ENCODE results near the gene NKTR.

The NKTR gene

DNA sequence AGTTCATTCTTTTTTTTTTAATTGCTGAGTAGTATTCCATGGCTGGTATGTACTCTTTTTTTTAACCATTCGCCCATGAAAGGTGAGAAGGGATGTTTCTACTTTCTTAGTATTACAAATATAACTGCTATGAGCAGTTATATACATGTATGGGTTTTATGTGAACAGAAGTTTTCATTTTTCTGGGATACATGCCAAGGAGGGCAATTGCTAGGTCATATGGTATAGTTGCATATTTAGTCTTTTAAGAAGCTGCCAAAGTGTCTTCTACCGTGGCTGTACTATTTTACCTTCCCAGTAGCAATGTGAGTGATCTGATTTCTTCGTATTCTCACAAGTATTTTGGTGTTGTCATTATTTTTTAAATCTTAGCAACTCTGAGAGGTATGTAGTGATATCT is 73.7 kb downstream of the NKTR start:
- Histone ChIP-seq H3K23ac (ENCODE audit: low read length) (no peak overlapping the region), H2BK15ac (replicated peaks; ENCODE audit: low read depth) (no peak overlapping the region), H3K4me1 (ENCODE audit: control insufficient read depth, low read depth, low read length) (no peaks in the 10 kb centered on the region), H3K36me3 (ENCODE audit: control insufficient read depth, insufficient read depth, low read length) (no peaks in the 10 kb centered on the region), H4K5ac (ENCODE audit: low read length) (no peak overlapping the region), H3K4me2 (ENCODE audit: low read length) (no peak overlapping the region), H2BK5ac (ENCODE audit: low read length) (no peak overlapping the region), H3K9ac (ENCODE audit: low read length) (no peak overlapping the region), H3K27ac (ENCODE audit: low read depth, low read length) (no peak overlapping the region), H2AK5ac (ENCODE audit: low read length) (no peak overlapping the region), H2BK120ac (ENCODE audit: low read depth, low read length) (no peak overlapping the region), H3K4ac (ENCODE audit: low read depth, low read length) (no peak overlapping the region), H3K27me3 (ENCODE audit: insufficient read depth, low read length, poor library complexity) (no peaks in the 10 kb centered on the region), H3K56ac (ENCODE audit: low read length) (no peak overlapping the region), H3K79me2 (ENCODE audit: control insufficient read depth, insufficient read depth, low read length) (no peaks in the 10 kb centered on the region), H3K4me3 (ENCODE audit: low read length) (no peak overlapping the region), H4K8ac (ENCODE audit: low read depth, low read length) (no peak overlapping the region), H3K18ac (ENCODE audit: low read length) (no peak overlapping the region), H3K79me1 (ENCODE audit: low read length) (no peaks in the 10 kb centered on the region)
- no peak for DNase-seq
- WGBS (ENCODE audit: extremely low coverage, insufficient coverage, low lambda C conversion rate) = no CpG with 5 or more reads among the region's 3 CpGs

DNA sequence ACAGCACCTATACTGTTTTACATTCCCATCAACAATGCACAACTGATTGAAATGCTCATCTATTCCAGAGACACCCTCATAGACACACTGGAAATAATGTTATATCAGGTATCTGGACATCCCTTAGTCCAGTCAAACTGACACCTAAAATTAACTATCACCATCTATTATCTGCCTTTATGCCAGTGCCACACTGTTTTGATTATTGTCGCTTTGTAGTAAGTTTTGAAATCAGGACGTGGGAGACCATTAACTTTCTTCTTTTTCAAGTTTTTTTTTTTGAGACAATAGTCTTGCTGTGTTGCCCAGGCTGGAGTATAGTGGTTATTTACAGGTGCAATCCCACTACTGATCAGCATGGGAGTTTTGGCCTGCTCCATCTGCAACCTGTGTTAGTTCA is 75.4 kb downstream of the NKTR start:
- Histone ChIP-seq H2AK5ac (ENCODE audit: low read length) (no peak overlapping the region), H3K4me1 (ENCODE audit: control insufficient read depth, low read depth, low read length) (no peaks in the 10 kb centered on the region), H3K56ac (ENCODE audit: low read length) (no peak overlapping the region), H3K36me3 (ENCODE audit: control insufficient read depth, insufficient read depth, low read length) (no peaks in the 10 kb centered on the region), H2BK120ac (ENCODE audit: low read depth, low read length) (no peak overlapping the region), H4K8ac (ENCODE audit: low read depth, low read length) (no peak overlapping the region), H3K9ac (ENCODE audit: low read length) (no peak overlapping the region), H3K27ac (ENCODE audit: low read depth, low read length) (no peak overlapping the region), H3K27me3 (ENCODE audit: insufficient read depth, low read length, poor library complexity) (no peaks in the 10 kb centered on the region), H3K4me2 (ENCODE audit: low read length) (no peak overlapping the region), H2BK5ac (ENCODE audit: low read length) (no peak overlapping the region), H3K4ac (ENCODE audit: low read depth, low read length) (no peak overlapping the region), H2BK15ac (replicated peaks; ENCODE audit: low read depth) (no peak overlapping the region), H3K23ac (ENCODE audit: low read length) (no peak overlapping the region), H3K18ac (ENCODE audit: low read length) (no peak overlapping the region), H4K5ac (ENCODE audit: low read length) (no peak overlapping the region), H3K4me3 (ENCODE audit: low read length) (no peak overlapping the region), H3K79me2 (ENCODE audit: control insufficient read depth, insufficient read depth, low read length) (no peaks in the 10 kb centered on the region), H3K79me1 (ENCODE audit: low read length) (no peaks in the 10 kb centered on the region)
- WGBS (ENCODE audit: extremely low coverage, insufficient coverage, low lambda C conversion rate) = no CpG with 5 or more reads among the region's 2 CpGs
- DNase-seq = no peak

DNA sequence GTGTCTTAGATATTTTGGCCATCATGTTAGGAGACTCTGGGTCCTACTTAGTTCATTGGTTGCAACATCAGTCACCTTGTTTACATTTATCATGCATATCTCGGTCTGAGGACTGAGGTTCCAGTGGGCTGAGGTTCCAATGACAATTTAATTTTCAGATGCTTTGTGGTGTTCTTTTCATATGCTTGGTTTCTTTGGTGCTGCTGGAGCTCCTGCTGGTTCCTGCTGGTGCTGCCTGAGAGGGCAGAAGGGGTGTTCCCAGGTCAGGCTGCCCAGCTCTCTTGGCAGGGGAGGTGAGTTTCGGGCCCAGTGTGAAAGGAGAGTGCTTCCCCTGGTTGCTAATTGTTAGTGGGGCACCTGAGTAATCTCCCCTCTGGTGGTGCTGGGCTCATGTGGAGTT is 78.0 kb downstream of the NKTR start:
- Histone ChIP-seq H3K23ac (ENCODE audit: low read length) (no peak overlapping the region), H3K79me1 (ENCODE audit: low read length) (no peaks in the 10 kb centered on the region), H2BK15ac (replicated peaks; ENCODE audit: low read depth) (no peak overlapping the region), H3K18ac (ENCODE audit: low read length) (no peak overlapping the region), H3K4me1 (ENCODE audit: control insufficient read depth, low read depth, low read length) (no peaks in the 10 kb centered on the region), H3K79me2 (ENCODE audit: control insufficient read depth, insufficient read depth, low read length) (no peaks in the 10 kb centered on the region), H2AK5ac (ENCODE audit: low read length) (no peak overlapping the region), H2BK120ac (ENCODE audit: low read depth, low read length) (no peak overlapping the region), H2BK5ac (ENCODE audit: low read length) (no peak overlapping the region), H3K27ac (ENCODE audit: low read depth, low read length) (no peak overlapping the region), H3K36me3 (ENCODE audit: control insufficient read depth, insufficient read depth, low read length) (no peaks in the 10 kb centered on the region), H3K4me2 (ENCODE audit: low read length) (no peak overlapping the region), H4K5ac (ENCODE audit: low read length) (no peak overlapping the region), H3K4me3 (ENCODE audit: low read length) (no peak overlapping the region), H3K27me3 (ENCODE audit: insufficient read depth, low read length, poor library complexity) (no peaks in the 10 kb centered on the region), H3K9ac (ENCODE audit: low read length) (no peak overlapping the region), H3K56ac (ENCODE audit: low read length) (no peak overlapping the region), H4K8ac (ENCODE audit: low read depth, low read length) (no peak overlapping the region), H3K4ac (ENCODE audit: low read depth, low read length) (no peak overlapping the region)
- no peak for DNase-seq
- no CpG with 5 or more reads among the region's 2 CpGs for WGBS (ENCODE audit: extremely low coverage, insufficient coverage, low lambda C conversion rate)

DNA sequence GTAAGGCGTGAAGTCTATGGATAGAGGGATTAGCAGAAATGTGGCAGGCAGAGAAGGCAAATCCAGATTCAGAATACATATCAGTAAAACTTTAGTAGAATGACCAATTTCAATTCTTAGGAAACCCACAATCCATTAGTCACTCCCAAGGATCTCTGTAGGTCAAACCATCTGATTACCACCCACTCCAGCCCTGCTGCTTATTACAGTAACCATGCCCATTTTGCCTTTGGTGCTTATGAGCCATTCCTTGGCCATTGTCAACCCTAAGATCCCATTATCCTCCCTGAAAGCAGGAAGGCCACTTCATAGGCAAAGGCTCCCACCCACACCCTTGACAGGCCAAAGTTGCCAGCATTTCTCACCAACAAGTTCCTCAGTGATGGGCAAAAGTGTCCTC is 79.8 kb downstream of the NKTR start:
- Histone ChIP-seq H3K9ac (ENCODE audit: low read length) (no peak overlapping the region), H2AK5ac (ENCODE audit: low read length) (no peak overlapping the region), H3K27ac (ENCODE audit: low read depth, low read length) (no peak overlapping the region), H3K4ac (ENCODE audit: low read depth, low read length) (no peak overlapping the region), H2BK5ac (ENCODE audit: low read length) (no peak overlapping the region), H3K56ac (ENCODE audit: low read length) (no peak overlapping the region), H2BK15ac (replicated peaks; ENCODE audit: low read depth) (no peak overlapping the region), H4K8ac (ENCODE audit: low read depth, low read length) (no peak overlapping the region), H3K36me3 (ENCODE audit: control insufficient read depth, insufficient read depth, low read length) (no peaks in the 10 kb centered on the region), H2BK120ac (ENCODE audit: low read depth, low read length) (no peak overlapping the region), H3K79me2 (ENCODE audit: control insufficient read depth, insufficient read depth, low read length) (no peaks in the 10 kb centered on the region), H3K79me1 (ENCODE audit: low read length) (no peaks in the 10 kb centered on the region), H3K27me3 (ENCODE audit: insufficient read depth, low read length, poor library complexity) (no peaks in the 10 kb centered on the region), H3K18ac (ENCODE audit: low read length) (no peak overlapping the region), H3K4me1 (ENCODE audit: control insufficient read depth, low read depth, low read length) (no peaks in the 10 kb centered on the region), H3K4me3 (ENCODE audit: low read length) (no peak overlapping the region), H4K5ac (ENCODE audit: low read length) (no peak overlapping the region), H3K23ac (ENCODE audit: low read length) (no peak overlapping the region), H3K4me2 (ENCODE audit: low read length) (no peak overlapping the region)
- no CpG with 5 or more reads among the region's 1 CpG for WGBS (ENCODE audit: extremely low coverage, insufficient coverage, low lambda C conversion rate)
- DNase-seq = no peak

DNA sequence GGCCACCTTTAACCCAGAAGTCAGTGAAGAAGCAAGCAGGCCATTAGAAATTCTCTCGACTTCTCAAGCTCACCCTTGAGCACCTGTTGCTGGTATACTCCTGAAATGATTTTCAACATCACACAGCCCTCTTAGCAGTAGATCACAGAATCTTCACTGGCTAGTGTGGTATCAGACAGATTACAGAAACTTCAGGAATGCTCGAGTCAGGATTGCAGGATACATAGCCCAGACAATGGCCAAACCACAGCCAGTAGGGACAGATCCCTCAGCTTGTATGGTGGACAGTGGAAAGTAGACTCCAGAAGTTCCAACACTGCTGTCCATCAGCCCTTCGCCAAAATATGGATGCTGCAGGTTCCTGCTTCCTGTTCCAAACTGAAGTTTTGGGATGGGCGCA is 80.3 kb downstream of the NKTR start:
- H2AK5ac ChIP-seq (ENCODE audit: low read length) = no peak overlapping the region
- WGBS (ENCODE audit: extremely low coverage, insufficient coverage, low lambda C conversion rate) = no CpG with 5 or more reads among the region's 4 CpGs
- no peak overlapping the region for H3K4me3 ChIP-seq (ENCODE audit: low read length)
- H3K27me3 ChIP-seq (ENCODE audit: insufficient read depth, low read length, poor library complexity) = no peaks in the 10 kb centered on the region
- no peaks in the 10 kb centered on the region for H3K79me1 ChIP-seq (ENCODE audit: low read length)
- no peaks in the 10 kb centered on the region for H3K36me3 ChIP-seq (ENCODE audit: control insufficient read depth, insufficient read depth, low read length)
- no peak overlapping the region for H3K4me2 ChIP-seq (ENCODE audit: low read length)
- no peak overlapping the region for H4K5ac ChIP-seq (ENCODE audit: low read length)
- H3K4ac ChIP-seq (ENCODE audit: low read depth, low read length) = no peak overlapping the region
- H2BK15ac ChIP-seq (replicated peaks; ENCODE audit: low read depth) = no peak overlapping the region
- H3K4me1 ChIP-seq (ENCODE audit: control insufficient read depth, low read depth, low read length) = no peaks in the 10 kb centered on the region
- DNase-seq = no peak
- no peak overlapping the region for H3K56ac ChIP-seq (ENCODE audit: low read length)
- no peak overlapping the region for H3K23ac ChIP-seq (ENCODE audit: low read length)
- no peak overlapping the region for H2BK120ac ChIP-seq (ENCODE audit: low read depth, low read length)
- no peak overlapping the region for H3K27ac ChIP-seq (ENCODE audit: low read depth, low read length)
- H4K8ac ChIP-seq (ENCODE audit: low read depth, low read length) = no peak overlapping the region
- no peaks in the 10 kb centered on the region for H3K79me2 ChIP-seq (ENCODE audit: control insufficient read depth, insufficient read depth, low read length)
- no peak overlapping the region for H2BK5ac ChIP-seq (ENCODE audit: low read length)
- H3K18ac ChIP-seq (ENCODE audit: low read length) = no peak overlapping the region
- no peak overlapping the region for H3K9ac ChIP-seq (ENCODE audit: low read length)

DNA sequence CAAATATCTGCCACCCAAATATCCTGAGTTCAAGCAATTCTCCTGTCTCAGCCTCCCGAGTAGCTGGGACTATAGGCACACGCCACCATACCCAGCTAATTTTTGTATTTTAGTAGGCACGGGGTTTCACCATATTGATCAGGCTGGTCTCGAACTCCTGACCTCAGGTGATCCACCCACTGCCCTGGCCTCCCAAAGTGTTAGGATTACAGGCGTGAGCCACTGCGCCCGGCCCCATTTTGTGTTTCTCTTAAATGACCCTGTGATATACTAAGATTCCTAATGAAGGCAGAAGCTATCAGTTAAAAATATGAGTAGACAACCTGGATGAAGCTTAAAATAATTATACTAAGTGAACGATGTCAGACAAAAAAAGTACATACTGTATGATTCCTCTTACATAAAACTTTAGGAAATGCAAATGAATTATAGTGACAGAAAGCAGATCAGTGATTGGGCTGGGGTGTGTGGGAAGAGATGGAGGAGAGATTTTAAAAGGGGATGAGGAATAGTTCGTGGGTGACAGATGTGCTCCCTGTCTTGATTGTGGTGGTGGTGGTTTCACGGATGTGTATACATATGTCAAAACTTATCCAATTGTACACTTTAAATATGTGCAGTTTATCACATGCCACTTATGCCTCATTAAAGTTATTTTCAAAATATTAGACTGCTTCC is 81.0 kb downstream of the NKTR start:
- no peak for DNase-seq

More for the DNA sequence above, 81.0 kb downstream of the NKTR start:
- no peak overlapping the region for H3K56ac ChIP-seq (ENCODE audit: low read length)
- no peaks in the 10 kb centered on the region for H3K36me3 ChIP-seq (ENCODE audit: control insufficient read depth, insufficient read depth, low read length)
- H2BK120ac ChIP-seq (ENCODE audit: low read depth, low read length) = no peak overlapping the region
- H3K4me2 ChIP-seq (ENCODE audit: low read length) = no peak overlapping the region
- H3K18ac ChIP-seq (ENCODE audit: low read length) = no peak overlapping the region
- H3K79me2 ChIP-seq (ENCODE audit: control insufficient read depth, insufficient read depth, low read length) = no peaks in the 10 kb centered on the region
- WGBS (ENCODE audit: extremely low coverage, insufficient coverage, low lambda C conversion rate) = no CpG with 5 or more reads among the region's 10 CpGs
- H2AK5ac ChIP-seq (ENCODE audit: low read length) = no peak overlapping the region
- no peak overlapping the region for H3K9ac ChIP-seq (ENCODE audit: low read length)
- H3K4ac ChIP-seq (ENCODE audit: low read depth, low read length) = no peak overlapping the region
- H3K79me1 ChIP-seq (ENCODE audit: low read length) = no peaks in the 10 kb centered on the region
- H3K27ac ChIP-seq (ENCODE audit: low read depth, low read length) = no peak overlapping the region
- H2BK5ac ChIP-seq (ENCODE audit: low read length) = no peak overlapping the region
- no peaks in the 10 kb centered on the region for H3K4me1 ChIP-seq (ENCODE audit: control insufficient read depth, low read depth, low read length)
- H3K23ac ChIP-seq (ENCODE audit: low read length) = no peak overlapping the region
- H3K4me3 ChIP-seq (ENCODE audit: low read length) = no peak overlapping the region
- no peak overlapping the region for H4K8ac ChIP-seq (ENCODE audit: low read depth, low read length)
- no peak overlapping the region for H2BK15ac ChIP-seq (replicated peaks; ENCODE audit: low read depth)
- H3K27me3 ChIP-seq (ENCODE audit: insufficient read depth, low read length, poor library complexity) = no peaks in the 10 kb centered on the region
- H4K5ac ChIP-seq (ENCODE audit: low read length) = no peak overlapping the region
